Neural progenitor cell (in vitro differentiated cells): ENCODE results near the gene C16orf74.
A peak's percentile ranks its signal among the peaks of the same experiment; 100 is the strongest.

ENCODE experiments used
- EZH2 ChIP-seq: fragments of 200-600 bp; sonication (generic); IDR thresholded peaks from 2 replicates; pipeline ENCODE4 v1.6.1; 2017; ENCODE audit warnings: antibody characterized with exemption, mild to moderate bottlenecking, moderate library complexity
- EZH2phosphoT487 ChIP-seq: fragments of 200-600 bp; sonication (generic); IDR thresholded peaks from 2 replicates; pipeline ENCODE4 v1.6.1; 2017; ENCODE audit warnings: antibody characterized with exemption
- TF ChIP-seq, protein P1 (sequence below): fragments of 200-600 bp; sonication (generic); IDR thresholded peaks from 2 replicates; pipeline ENCODE4 v1.5.1; 2017; ENCODE audit warnings: antibody characterized with exemption, mild to moderate bottlenecking

DNA sequence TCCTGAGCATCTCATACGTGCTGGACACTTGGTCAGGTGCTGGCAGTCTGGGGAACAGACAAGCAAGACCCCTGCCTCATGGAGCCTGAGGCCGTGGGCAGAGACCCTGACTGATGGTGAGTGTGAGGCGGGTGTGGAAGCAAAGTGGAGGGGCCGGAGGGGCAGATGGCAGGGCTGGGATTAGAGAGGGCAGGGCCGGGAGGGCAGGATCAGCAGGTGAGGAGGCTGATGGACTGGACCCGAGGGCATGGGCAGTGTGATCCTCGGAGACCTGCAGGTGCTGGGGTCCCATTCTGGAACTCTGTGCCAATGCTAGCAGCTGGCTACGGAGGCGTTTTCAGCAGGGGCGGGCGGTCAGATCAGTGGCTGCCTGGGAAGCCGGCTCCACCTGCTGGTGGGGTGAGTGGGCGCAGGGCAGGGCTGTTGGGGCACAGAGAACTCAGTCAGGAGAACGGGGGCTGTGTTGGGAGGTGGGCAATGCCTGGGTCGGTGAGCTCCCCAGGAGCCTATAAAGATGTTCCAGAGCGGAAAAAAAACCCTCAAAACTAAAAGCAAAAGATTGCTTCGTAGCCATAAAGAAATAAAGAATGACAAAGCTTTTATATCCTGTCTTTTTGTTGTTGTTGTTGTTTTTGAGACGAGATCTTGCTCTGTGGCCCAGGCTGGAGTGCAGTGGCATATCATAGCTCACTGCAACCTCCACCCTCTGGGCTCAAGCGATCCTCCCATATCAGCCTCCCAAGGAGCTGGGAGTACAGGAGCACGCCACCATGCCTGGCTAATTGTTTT lies 8.9 kb upstream of the C16orf74 start:
- TF ChIP-seq, protein P1, sequence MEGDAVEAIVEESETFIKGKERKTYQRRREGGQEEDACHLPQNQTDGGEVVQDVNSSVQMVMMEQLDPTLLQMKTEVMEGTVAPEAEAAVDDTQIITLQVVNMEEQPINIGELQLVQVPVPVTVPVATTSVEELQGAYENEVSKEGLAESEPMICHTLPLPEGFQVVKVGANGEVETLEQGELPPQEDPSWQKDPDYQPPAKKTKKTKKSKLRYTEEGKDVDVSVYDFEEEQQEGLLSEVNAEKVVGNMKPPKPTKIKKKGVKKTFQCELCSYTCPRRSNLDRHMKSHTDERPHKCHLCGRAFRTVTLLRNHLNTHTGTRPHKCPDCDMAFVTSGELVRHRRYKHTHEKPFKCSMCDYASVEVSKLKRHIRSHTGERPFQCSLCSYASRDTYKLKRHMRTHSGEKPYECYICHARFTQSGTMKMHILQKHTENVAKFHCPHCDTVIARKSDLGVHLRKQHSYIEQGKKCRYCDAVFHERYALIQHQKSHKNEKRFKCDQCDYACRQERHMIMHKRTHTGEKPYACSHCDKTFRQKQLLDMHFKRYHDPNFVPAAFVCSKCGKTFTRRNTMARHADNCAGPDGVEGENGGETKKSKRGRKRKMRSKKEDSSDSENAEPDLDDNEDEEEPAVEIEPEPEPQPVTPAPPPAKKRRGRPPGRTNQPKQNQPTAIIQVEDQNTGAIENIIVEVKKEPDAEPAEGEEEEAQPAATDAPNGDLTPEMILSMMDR = peak; percentile 45
- TF ChIP-seq EZH2 (no peak), EZH2phosphoT487 (no peak)
